Activated T-cell treated with anti-CD3 and anti-CD28 coated beads, Interleukin-2, amount 50 U/mL, for 4 hours (primary cell): ENCODE data around the gene ATP6V1F. TPM values are rescaled to one million over a fixed set of nuclear protein-coding genes. Genes with fewer than 3 reads are reported as not detected.
A peak's percentile ranks its signal among the peaks of the same experiment; 100 is the strongest.

Experiments used
- ATAC-seq, 2 donors: fragments of 200-7000 bp; cut with Tn5 transposase; one replicate each; pipeline ENCODE4 v1.10.0; 2021
- DNase-seq: peaks from one replicate; pipeline ENCODE4 v3.0.0-alpha.2; 2020
- H3K27me3 Mint-ChIP-seq: one replicate; pipeline ENCODE4 v1.8.0; 2021; ENCODE audit warnings: low read depth, mixed read lengths
- H3K36me3 Mint-ChIP-seq: one replicate; pipeline ENCODE4 v1.8.0; 2022; ENCODE audit warnings: mixed read lengths; ENCODE audit not compliant: insufficient read depth
- H3K4me1 Mint-ChIP-seq: one replicate; pipeline ENCODE4 v1.8.0; 2021; ENCODE audit warnings: low read depth, mixed read lengths
- H3K4me3 Mint-ChIP-seq: one replicate; pipeline ENCODE4 v1.8.0; 2021; ENCODE audit warnings: mild to moderate bottlenecking, moderate library complexity, mixed read lengths
- H3K9me3 Mint-ChIP-seq: one replicate; pipeline ENCODE4 v1.8.0; 2021; ENCODE audit warnings: mixed read lengths
- total RNA-seq, 3 donors: library from RNA; stranded (reverse); gene quantifications; one replicate each; pipeline ENCODE4 v1.2.1, GENCODE V29; 2021

The ATP6V1F gene
- total RNA-seq, 3 donors from 2014 or later, result 120 to 137 (median 127) TPM

DNA sequence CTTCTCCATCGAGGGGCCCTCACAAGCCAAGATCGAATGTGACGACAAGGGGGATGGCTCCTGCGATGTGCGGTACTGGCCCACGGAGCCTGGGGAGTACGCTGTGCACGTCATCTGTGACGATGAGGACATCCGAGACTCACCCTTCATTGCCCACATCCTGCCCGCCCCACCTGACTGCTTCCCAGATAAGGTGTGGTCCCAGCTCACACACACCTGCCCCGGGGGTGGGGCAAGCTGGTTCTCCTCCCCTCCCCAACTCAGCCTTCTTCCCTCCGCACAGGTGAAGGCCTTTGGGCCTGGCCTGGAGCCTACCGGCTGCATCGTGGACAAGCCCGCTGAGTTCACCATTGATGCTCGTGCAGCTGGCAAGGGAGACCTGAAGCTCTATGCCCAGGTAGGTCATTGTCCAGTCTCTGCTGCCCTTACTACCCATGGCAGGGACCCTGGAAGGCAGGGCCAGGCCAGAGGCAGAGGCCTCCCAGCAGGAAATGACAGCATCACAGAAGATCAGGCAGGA is 21.4 kb upstream of the ATP6V1F start:
- H3K4me1 Mint-ChIP-seq, result peaks cover 3% of the 10 kb centered on the region
- H3K36me3 Mint-ChIP-seq, result no peaks in the 10 kb centered on the region
- no peaks in the 10 kb centered on the region for H3K27me3 Mint-ChIP-seq
- H3K4me3 Mint-ChIP-seq, result no peak overlapping the region
- no peaks in the 10 kb centered on the region for H3K9me3 Mint-ChIP-seq
- DNase-seq (no peak), ATAC-seq (no peak)

GRCh38 chr7:128841921-128842673 is 20.6 kb upstream of the ATP6V1F start:
- H3K4me3 Mint-ChIP-seq, result no peak overlapping the region
- no peaks in the 10 kb centered on the region for H3K36me3 Mint-ChIP-seq
- no peaks in the 10 kb centered on the region for H3K27me3 Mint-ChIP-seq
- ATAC-seq (peak; percentile 66 to 69), DNase-seq (peak; percentile 49)
- peaks cover 3% of the 10 kb centered on the region for H3K4me1 Mint-ChIP-seq
- no peaks in the 10 kb centered on the region for H3K9me3 Mint-ChIP-seq

DNA sequence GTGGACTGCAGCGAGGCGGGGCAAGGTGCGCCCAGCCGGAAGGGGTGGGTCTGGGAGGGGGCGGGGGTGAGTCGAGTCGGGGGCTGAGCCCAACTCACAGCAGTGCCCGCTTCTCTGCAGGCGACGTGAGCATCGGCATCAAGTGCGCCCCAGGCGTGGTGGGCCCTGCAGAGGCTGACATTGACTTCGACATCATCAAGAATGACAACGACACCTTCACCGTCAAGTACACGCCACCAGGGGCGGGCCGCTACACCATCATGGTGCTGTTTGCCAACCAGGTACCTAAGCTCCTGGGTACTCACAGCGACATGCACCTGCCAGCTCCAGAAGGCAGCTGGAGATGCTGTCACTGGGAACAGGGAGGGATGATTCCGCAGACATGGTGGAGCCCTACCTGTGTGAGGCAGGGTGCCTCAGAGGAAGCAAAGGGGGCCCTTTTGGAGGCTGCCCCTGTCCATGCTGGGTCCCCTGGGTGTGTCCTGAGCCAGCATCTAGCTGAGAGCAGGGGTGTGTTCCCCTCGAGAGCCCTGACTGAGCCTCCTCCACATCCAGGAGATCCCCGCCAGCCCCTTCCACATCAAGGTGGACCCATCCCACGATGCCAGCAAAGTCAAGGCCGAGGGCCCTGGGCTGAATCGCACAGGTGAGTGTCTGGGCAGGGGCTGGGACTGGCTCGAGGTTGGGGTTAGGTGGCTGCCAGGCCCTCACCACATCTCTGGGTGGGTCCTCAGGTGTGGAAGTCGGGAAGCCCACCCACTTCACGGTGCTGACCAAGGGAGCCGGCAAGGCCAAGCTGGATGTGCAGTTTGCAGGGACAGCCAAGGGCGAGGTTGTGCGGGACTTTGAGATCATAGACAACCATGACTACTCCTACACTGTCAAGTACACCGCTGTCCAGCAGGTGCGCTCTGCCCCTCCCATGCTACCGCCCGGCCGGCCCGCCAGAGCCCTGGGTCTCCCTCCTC is 19.7 kb upstream of the ATP6V1F start:
- Mint-ChIP-seq H3K4me1 (peaks cover 3% of the 10 kb centered on the region), H3K27me3 (no peaks in the 10 kb centered on the region), H3K36me3 (no peaks in the 10 kb centered on the region), H3K4me3 (no peak overlapping the region), H3K9me3 (no peaks in the 10 kb centered on the region)
- ATAC-seq (no peak), DNase-seq (no peak)

DNA sequence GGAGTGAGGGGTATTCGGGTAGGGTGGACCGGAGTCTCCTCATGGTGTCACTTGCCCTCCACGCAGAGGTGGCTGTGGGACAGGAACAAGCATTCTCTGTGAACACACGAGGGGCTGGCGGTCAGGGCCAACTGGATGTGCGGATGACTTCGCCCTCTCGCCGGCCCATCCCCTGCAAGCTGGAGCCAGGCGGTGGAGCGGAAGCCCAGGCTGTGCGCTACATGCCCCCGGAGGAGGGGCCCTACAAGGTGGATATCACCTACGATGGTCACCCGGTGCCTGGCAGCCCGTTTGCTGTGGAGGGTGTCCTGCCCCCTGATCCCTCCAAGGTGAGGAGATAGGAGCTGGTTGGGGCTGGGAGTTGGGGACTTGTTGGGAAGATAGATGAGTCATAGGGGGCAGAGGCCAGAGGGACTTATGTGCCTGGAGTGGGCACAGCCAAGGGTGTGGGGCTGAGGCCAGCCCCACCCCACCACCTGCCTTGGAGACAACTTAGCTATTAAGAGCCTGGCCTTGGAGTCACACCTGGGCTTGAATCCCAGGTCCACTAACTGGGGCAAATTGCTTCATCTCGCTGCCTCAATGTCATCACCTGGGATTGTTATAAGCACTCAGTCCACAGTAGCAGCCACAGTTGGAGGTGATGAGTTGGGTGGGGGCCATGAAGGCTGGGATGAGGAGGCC is 18.6 kb upstream of the ATP6V1F start:
- ATAC-seq, result no peak

DNA sequence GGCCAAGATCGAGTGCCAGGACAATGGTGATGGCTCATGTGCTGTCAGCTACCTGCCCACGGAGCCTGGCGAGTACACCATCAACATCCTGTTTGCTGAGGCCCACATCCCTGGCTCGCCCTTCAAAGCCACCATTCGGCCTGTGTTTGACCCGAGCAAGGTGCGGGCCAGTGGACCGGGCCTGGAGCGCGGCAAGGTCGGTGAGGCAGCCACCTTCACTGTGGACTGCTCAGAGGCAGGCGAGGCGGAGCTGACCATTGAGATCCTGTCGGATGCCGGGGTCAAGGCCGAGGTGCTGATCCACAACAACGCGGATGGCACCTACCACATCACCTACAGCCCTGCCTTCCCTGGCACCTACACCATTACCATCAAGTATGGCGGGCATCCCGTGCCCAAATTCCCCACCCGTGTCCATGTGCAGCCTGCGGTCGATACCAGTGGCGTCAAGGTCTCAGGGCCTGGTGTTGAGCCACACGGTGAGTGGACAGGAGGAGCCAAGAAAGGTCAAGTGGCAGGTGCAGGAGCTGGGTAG is 17.8 kb upstream of the ATP6V1F start:
- no peak overlapping the region for H3K4me3 Mint-ChIP-seq
- H3K4me1 Mint-ChIP-seq, result peaks cover 3% of the 10 kb centered on the region
- H3K9me3 Mint-ChIP-seq, result no peaks in the 10 kb centered on the region
- no peaks in the 10 kb centered on the region for H3K27me3 Mint-ChIP-seq
- ATAC-seq, result no peak
- DNase-seq, result no peak
- no peaks in the 10 kb centered on the region for H3K36me3 Mint-ChIP-seq

More for the DNA sequence above, 18.6 kb upstream of the ATP6V1F start:
- peaks cover 3% of the 10 kb centered on the region for H3K4me1 Mint-ChIP-seq
- H3K27me3 Mint-ChIP-seq, result no peaks in the 10 kb centered on the region
- H3K36me3 Mint-ChIP-seq, result no peaks in the 10 kb centered on the region
- H3K4me3 Mint-ChIP-seq, result no peak overlapping the region
- DNase-seq, result no peak
- no peaks in the 10 kb centered on the region for H3K9me3 Mint-ChIP-seq

- DNase-seq (no peak), ATAC-seq (no peak)
- peaks cover 3% of the 10 kb centered on the region for H3K4me1 Mint-ChIP-seq
- H3K36me3 Mint-ChIP-seq, result no peaks in the 10 kb centered on the region
- H3K9me3 Mint-ChIP-seq, result no peaks in the 10 kb centered on the region
- no peaks in the 10 kb centered on the region for H3K27me3 Mint-ChIP-seq
- no peak overlapping the region for H3K4me3 Mint-ChIP-seq
Measured at GRCh38 chr7:128845475-128845874, 17.2 kb upstream of the ATP6V1F start.

GRCh38 chr7:128845987-128846386 is 16.7 kb upstream of the ATP6V1F start:
- peaks cover 3% of the 10 kb centered on the region for H3K4me1 Mint-ChIP-seq
- ATAC-seq (no peak), DNase-seq (no peak)
- no peaks in the 10 kb centered on the region for H3K9me3 Mint-ChIP-seq
- H3K27me3 Mint-ChIP-seq, result no peaks in the 10 kb centered on the region
- H3K36me3 Mint-ChIP-seq, result no peaks in the 10 kb centered on the region
- H3K4me3 Mint-ChIP-seq, result no peak overlapping the region

GRCh38 chr7:128846781-128847444 is 15.7 kb upstream of the ATP6V1F start:
- H3K4me1 Mint-ChIP-seq, result peaks cover 1% of the 10 kb centered on the region
- H3K9me3 Mint-ChIP-seq, result no peaks in the 10 kb centered on the region
- no peak overlapping the region for H3K4me3 Mint-ChIP-seq
- H3K27me3 Mint-ChIP-seq, result no peaks in the 10 kb centered on the region
- ATAC-seq, result no peak
- no peak for DNase-seq
- H3K36me3 Mint-ChIP-seq, result no peaks in the 10 kb centered on the region

GRCh38 chr7:128847721-128848211 is 14.9 kb upstream of the ATP6V1F start:
- Mint-ChIP-seq H3K4me1 (no peaks in the 10 kb centered on the region), H3K9me3 (no peaks in the 10 kb centered on the region), H3K4me3 (no peak overlapping the region), H3K36me3 (no peaks in the 10 kb centered on the region), H3K27me3 (no peaks in the 10 kb centered on the region)
- no peak for DNase-seq
- no peak for ATAC-seq

- H3K27me3 Mint-ChIP-seq, result no peaks in the 10 kb centered on the region
- no peak for DNase-seq
- H3K9me3 Mint-ChIP-seq, result no peaks in the 10 kb centered on the region
- no peak for ATAC-seq
- H3K4me1 Mint-ChIP-seq, result no peaks in the 10 kb centered on the region
- H3K4me3 Mint-ChIP-seq, result no peak overlapping the region
- no peaks in the 10 kb centered on the region for H3K36me3 Mint-ChIP-seq
Measured at GRCh38 chr7:128848289-128849155, 14.1 kb upstream of the ATP6V1F start.

GRCh38 chr7:128849156-128849515 is 13.5 kb upstream of the ATP6V1F start:
- no peaks in the 10 kb centered on the region for H3K4me1 Mint-ChIP-seq
- no peak for DNase-seq
- no peaks in the 10 kb centered on the region for H3K9me3 Mint-ChIP-seq
- no peaks in the 10 kb centered on the region for H3K27me3 Mint-ChIP-seq
- no peaks in the 10 kb centered on the region for H3K36me3 Mint-ChIP-seq
- no peak for ATAC-seq
- no peak overlapping the region for H3K4me3 Mint-ChIP-seq

- H3K27me3 Mint-ChIP-seq, result no peaks in the 10 kb centered on the region
- DNase-seq, result no peak
- no peaks in the 10 kb centered on the region for H3K9me3 Mint-ChIP-seq
- no peaks in the 10 kb centered on the region for H3K4me1 Mint-ChIP-seq
- no peak for ATAC-seq
- H3K36me3 Mint-ChIP-seq, result no peaks in the 10 kb centered on the region
- H3K4me3 Mint-ChIP-seq, result no peak overlapping the region
Measured at GRCh38 chr7:128849804-128850490, 12.7 kb upstream of the ATP6V1F start.
